ENCODE data around the gene AGAP3. TPM values are rescaled to one million over a fixed set of nuclear protein-coding genes. Genes with fewer than 3 reads are reported as not detected.

The AGAP3 gene
- total RNA-seq, 3 donors from 2014 or later (not counting 1 experiment from before 2014, with no cell fraction given) = 27.7 to 46.9 (median 42.8) TPM

GRCh38 chr7:151056283-151056665, 30.0 kb upstream of the AGAP3 start:
- Histone ChIP-seq H3K9me3 (ENCODE audit: control insufficient read depth, insufficient read depth, low read length) (no peaks in the 10 kb centered on the region), H3K27ac (ENCODE audit: low read length) (no peak overlapping the region), H3K27me3 (ENCODE audit: control insufficient read depth, insufficient read depth, low read length) (no peaks in the 10 kb centered on the region), H3K4me1 (ENCODE audit: control insufficient read depth, insufficient read depth, low read length) (peaks cover 41% of the 10 kb centered on the region), H3K36me3 (ENCODE audit: control insufficient read depth, insufficient read depth, low read length) (no peaks in the 10 kb centered on the region), H3K4me3 (ENCODE audit: low read length) (no peak overlapping the region)
- Mint-ChIP-seq H3K27me3 (ENCODE audit: low read depth in 2 of 2) (peaks cover 0 to 6% of the 10 kb centered on the region in 2 donors), H3K4me1 (peaks cover 16 to 42% of the 10 kb centered on the region in 2 donors), H3K36me3 (no peaks in the 10 kb centered on the region), H3K27ac (no peak overlapping the region), H3K9me3 (no peaks in the 10 kb centered on the region), H3K4me3 (peak overlapping the region; percentile 53)
- DNase-seq = no peak
- intact Hi-C loops (cut with micrococcal nuclease) = no loop called here
- TF ChIP-seq, protein P1, sequence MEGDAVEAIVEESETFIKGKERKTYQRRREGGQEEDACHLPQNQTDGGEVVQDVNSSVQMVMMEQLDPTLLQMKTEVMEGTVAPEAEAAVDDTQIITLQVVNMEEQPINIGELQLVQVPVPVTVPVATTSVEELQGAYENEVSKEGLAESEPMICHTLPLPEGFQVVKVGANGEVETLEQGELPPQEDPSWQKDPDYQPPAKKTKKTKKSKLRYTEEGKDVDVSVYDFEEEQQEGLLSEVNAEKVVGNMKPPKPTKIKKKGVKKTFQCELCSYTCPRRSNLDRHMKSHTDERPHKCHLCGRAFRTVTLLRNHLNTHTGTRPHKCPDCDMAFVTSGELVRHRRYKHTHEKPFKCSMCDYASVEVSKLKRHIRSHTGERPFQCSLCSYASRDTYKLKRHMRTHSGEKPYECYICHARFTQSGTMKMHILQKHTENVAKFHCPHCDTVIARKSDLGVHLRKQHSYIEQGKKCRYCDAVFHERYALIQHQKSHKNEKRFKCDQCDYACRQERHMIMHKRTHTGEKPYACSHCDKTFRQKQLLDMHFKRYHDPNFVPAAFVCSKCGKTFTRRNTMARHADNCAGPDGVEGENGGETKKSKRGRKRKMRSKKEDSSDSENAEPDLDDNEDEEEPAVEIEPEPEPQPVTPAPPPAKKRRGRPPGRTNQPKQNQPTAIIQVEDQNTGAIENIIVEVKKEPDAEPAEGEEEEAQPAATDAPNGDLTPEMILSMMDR (IDR thresholded peaks at IDR 0.05) = no peak
- ATAC-seq = no peak
- WGBS (ENCODE audit: insufficient coverage) = 94% methylated on average over 5 of the region's 6 CpGs

- H3K4me3 Mint-ChIP-seq = peak overlapping the region; percentile 96
- Histone ChIP-seq H3K27me3 (ENCODE audit: control insufficient read depth, insufficient read depth, low read length) (no peaks in the 10 kb centered on the region), H3K4me3 (ENCODE audit: low read length) (peak overlapping the region; percentile 68), H3K9me3 (ENCODE audit: control insufficient read depth, insufficient read depth, low read length) (no peaks in the 10 kb centered on the region), H3K36me3 (ENCODE audit: control insufficient read depth, insufficient read depth, low read length) (no peaks in the 10 kb centered on the region), H3K27ac (ENCODE audit: low read length) (no peak overlapping the region), H3K4me1 (ENCODE audit: control insufficient read depth, insufficient read depth, low read length) (peaks cover 37% of the 10 kb centered on the region)
- H3K27ac Mint-ChIP-seq = peak overlapping the region; percentile 91 to 93
- 67% methylated on average over 29 of the region's 29 CpGs for WGBS (ENCODE audit: insufficient coverage)
- ATAC-seq (no peak), DNase-seq (peak in 1 of 2 donors; percentile 23)
- no peaks in the 10 kb centered on the region for H3K36me3 Mint-ChIP-seq
- peaks cover 16 to 48% of the 10 kb centered on the region in 2 donors for H3K4me1 Mint-ChIP-seq
- TF ChIP-seq, protein P1 (IDR thresholded peaks at IDR 0.05) = no peak
- no peaks in the 10 kb centered on the region for H3K9me3 Mint-ChIP-seq
- intact Hi-C loops (cut with micrococcal nuclease) = loop anchor here (1.0 kb wide), 1 partner anchor 170 kb away; the partner anchor contains the start of gene ABCF2
- H3K27me3 Mint-ChIP-seq (ENCODE audit: low read depth in 2 of 2) = peaks cover 0 to 4% of the 10 kb centered on the region in 2 donors
Observed at GRCh38 chr7:151056666-151057505, 29.4 kb upstream of the AGAP3 start.

DNA sequence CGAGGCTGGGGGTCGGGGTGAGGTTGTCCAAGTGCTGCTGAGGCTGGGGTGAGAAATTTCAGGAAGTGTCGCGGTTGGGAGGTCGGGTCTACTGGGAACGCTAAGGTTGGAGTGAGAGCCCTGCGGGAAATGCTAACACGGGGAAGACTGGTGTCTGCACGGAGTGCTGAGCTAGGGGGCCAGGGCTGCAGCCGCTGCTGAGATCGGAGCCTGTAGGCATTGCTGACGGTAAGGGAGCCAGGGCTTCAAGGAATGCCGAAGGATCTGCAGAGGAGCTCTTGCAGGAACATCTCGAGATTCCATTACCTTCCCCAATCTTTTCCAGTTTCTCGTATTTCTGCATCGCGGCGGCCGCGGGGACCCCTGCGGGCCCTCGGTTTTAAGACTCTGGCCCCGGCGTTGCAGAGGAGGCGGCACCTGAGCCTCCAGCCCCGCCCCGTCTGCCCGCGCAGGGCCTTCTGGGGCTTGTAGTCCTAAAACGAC, 28.7 kb upstream of the AGAP3 start, which contains the start of gene CDK5:
CDK5 (minus strand) TSS at position 392 of the 483 bp plus-strand sequence; CDS start at position 343, 49 bp downstream.
- Histone ChIP-seq H3K27ac (ENCODE audit: low read length) (peak within 1 kb of the TSS; percentile 90), H3K27me3 (ENCODE audit: control insufficient read depth, insufficient read depth, low read length) (no peaks in the 10 kb centered on the region), H3K4me3 (ENCODE audit: low read length) (peak within 1 kb of the TSS; percentile 68), H3K4me1 (ENCODE audit: control insufficient read depth, insufficient read depth, low read length) (peaks cover 37% of the 10 kb centered on the region), H3K9me3 (ENCODE audit: control insufficient read depth, insufficient read depth, low read length) (no peaks in the 10 kb centered on the region), H3K36me3 (ENCODE audit: control insufficient read depth, insufficient read depth, low read length) (no peaks in the 10 kb centered on the region)
- Mint-ChIP-seq H3K4me3 (peak within 1 kb of the TSS; percentile 96), H3K36me3 (no peaks in the 10 kb centered on the region), H3K27me3 (ENCODE audit: low read depth in 2 of 2) (peaks cover 0 to 2% of the 10 kb centered on the region in 2 donors), H3K27ac (peak within 1 kb of the TSS; percentile 91 to 93), H3K9me3 (no peaks in the 10 kb centered on the region), H3K4me1 (peaks cover 16 to 48% of the 10 kb centered on the region in 2 donors)
- DNase-seq (no peak), ATAC-seq (peak in 2 of 3 donors; percentile 0 to 1)
- WGBS (ENCODE audit: insufficient coverage) = under 1% methylated on average over 30 of the region's 30 CpGs
- intact Hi-C loops (cut with micrococcal nuclease) = loop anchor here (1.0 kb wide), 1 partner anchor 170 kb away; the partner anchor contains the start of gene ABCF2
- TF ChIP-seq, protein P1 (IDR thresholded peaks at IDR 0.05) = no peak
